Activated CD4-positive, alpha-beta T cell treated with anti-CD3 and anti-CD28 coated beads, Interleukin-2, Interleukin-4, amounts not matched to agents 100 ng/mL and 50 ng/mL, durations not matched to agents 16 hours and 8 hours (primary cell): ENCODE measurements around the gene CCDC51.
"Not testable (repeated sequence)": the region's sequence is repeated elsewhere in the genome, so short reads cannot be mapped to it uniquely, and the experiment has no call there.

Source experiments
- DNase-seq: peaks from one replicate; pipeline ENCODE4 v3.0.0-alpha.2; 2020; ENCODE audit warnings: low spot score

CCDC51 gene, protein sequence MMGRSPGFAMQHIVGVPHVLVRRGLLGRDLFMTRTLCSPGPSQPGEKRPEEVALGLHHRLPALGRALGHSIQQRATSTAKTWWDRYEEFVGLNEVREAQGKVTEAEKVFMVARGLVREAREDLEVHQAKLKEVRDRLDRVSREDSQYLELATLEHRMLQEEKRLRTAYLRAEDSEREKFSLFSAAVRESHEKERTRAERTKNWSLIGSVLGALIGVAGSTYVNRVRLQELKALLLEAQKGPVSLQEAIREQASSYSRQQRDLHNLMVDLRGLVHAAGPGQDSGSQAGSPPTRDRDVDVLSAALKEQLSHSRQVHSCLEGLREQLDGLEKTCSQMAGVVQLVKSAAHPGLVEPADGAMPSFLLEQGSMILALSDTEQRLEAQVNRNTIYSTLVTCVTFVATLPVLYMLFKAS

DNA sequence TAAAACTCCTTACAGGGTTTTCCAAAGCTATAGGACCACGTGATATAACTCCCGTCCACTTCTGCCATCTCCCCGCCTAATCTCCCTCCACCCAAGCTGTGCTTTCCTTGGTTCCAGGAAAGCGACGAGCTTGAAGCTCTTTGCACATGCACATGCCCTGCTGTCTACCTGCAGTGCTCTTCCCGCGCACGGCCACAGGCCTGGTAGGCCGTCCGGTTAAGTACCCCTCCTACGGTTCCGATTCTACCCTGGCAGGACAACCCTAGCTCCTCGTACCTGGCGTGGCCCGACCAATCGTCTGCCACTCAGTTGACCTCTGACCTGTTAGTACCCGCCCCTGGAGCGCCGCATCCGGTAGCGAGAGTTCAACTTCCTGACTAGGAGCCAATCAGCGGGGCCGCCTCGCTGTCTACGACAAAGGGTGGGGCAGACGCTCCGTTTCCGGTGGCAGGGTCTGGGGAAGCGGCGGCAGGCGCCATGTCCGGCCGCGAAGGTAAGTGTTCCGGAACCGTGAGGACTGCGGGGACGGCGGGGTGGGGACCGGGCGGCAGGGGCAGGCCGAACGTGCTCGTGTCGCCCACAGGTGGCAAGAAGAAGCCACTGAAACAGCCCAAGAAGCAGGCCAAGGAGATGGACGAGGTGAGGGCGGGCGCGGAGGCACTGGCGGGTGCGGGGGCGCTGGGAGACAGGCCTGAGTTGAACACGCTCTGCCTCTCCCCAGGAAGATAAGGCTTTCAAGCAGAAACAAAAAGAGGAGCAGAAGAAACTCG, at the start of gene CCDC51, which contains the start of gene TMA7:
TSS of gene CCDC51 (minus strand) at position 300 of the 770 bp plus-strand sequence. CDS start 4,991 bp downstream, outside the sequence.
TSS of gene TMA7 (plus strand) at position 438 of the 770 bp plus-strand sequence. CDS start at position 478, 40 bp downstream.
- peak; percentile 99 for DNase-seq

DNA sequence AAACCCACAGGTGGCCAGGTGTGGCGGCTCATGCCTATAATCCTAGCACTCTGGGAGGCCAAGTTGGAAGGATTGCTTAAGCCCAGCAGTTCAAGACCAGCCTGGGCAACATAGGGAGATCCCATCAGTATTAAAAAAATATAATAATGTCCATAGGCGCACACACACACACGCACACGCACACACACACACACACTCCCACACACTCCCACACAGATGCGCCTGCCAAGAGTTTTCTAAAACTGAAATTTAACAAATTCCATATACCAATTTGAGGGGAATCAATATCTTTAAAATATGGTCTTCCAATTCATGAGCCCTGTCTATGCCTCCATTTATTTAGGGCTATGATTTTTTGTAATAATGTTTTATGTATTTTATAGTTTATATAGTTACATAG, 47.0 kb upstream of the CCDC51 start:
- no peak for DNase-seq

DNA sequence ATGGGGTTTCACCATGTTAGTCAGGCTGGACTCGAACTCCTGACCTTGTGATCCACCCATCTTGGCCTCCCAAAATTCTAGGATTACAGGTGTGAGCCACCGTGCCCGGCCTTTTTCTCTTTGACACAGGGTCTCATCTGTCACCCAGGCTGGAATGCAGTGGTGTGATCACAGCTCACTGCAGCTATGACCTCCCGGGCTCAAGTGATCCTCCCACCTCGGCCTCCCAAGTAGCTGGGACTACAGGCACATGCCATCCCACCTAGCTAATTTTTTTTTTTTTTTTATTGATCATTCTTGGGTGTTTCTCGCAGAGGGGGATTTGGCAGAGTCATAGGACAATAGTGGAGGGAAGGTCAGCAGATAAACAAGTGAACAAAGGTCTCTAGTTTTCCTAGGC, 42.9 kb upstream of the CCDC51 start:
- DNase-seq, result not testable (repeated sequence)

DNA sequence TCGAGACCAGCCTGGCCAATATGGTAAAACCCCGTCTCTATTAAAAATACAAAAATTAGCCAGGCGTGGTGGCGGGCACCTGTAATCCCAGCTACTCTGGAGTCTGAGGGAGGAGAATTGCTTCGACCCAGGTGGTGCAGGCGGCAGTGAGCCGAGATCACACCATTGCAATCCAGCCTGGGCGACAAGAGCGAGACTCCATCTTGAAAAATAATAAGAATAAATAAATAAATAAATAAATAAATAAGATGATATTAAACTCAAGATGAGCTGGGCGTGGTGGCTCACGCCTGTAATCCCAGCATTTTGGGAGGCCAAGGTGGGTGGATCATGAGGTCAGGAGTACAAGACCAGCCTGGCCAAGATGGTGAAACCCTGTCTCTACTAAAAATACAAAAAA, 41.0 kb upstream of the CCDC51 start:
- not testable (repeated sequence) for DNase-seq

DNA sequence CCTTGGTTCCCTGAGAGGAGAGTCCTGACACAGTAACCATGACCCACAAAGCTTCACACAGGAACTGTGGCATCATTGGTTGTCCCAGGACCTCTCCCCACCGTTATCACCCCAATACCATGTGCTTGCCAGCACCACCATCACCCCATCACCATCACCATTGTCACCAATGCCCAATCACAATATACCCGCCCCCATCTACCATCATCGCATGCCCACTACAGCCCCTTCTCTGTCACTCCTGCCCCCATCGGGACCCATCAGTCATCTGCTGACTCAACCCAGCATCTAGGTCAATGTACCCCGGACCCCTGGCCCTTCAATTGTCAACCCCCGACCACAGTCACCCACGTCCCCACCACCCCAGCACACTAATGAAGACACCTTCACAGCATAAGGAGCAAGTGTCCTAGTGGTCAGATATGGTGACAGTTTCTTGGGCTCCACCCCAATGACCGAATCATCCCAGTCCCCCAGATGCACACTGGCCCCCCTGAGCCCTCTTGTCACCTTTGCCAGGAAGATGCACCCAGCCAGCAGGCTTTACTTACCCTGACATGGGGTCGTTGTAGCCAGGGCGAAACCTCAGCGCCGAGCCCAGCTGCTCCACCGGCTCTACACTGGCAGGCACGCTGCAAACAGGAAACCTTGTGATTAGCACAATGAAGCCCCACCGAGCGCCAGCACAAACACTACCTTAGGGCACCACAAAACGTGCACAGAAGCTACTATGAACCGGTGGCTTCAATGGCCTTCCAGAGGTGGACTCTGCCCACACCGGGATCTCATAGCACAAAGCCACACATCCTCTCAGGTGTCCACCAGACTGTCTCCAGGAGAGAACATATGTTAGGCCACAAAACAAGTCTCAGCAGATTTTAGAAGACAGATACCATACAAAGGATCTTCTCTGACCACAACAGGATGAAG, 39.0 kb upstream of the CCDC51 start:
- DNase-seq, result peak; percentile 74

DNA sequence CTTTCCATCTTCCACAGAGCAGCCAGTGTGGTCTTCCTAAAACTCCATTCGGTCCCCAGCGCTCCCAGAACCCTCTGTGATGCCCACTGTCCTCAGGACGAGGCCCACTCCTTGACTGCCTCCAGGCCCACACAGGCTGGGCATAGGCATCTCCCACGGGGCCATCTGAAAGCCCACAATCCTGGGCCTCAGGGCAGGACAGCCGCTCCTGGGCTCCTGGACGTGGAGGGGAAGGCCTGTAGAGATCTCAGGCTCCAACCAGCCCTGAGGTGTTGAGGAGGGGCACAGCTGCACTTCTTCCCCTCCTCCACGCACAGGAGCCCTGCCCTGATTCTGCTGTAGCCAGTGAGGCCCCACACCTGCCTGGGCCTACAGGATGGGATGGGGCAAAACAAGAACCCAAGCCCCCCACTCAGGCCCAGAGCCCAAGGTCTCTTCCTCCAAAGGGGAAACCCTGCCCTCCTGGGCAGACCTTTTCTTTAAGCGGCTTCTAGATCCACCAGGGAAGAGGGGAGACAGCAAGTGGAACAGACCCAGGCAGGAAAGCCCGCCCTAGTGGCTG, 38.1 kb upstream of the CCDC51 start:
- DNase-seq, result no peak

DNA sequence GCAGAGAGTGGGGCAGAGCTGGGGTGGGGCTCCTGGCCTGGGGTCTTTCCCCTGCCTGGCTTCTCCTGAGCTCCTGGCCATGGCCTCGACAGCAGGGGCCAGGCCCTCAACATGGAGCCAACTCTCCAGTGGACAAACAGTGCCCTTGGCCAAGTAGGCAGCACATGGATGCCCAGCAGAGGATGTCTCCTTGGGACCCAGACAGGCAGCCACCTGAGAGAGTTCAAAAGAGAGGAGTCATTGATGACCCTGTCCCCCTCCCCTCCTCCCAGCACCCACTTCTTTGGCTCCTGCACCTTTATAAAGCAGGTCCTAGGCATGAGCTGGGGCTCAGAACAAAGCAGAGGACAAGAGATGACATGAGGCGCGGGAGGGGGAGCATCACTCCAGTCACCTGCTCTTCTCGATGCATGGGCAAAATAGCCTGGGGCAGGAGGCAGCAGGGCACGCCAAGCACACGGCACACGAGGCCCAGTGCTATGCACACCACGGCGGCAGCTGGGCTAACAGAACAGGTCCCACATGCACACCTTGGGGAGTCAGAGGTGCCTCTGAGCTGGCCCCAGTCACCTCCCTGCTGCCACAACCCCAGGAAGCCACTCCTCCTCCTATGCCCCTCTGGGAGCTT, 36.6 kb upstream of the CCDC51 start:
- DNase-seq, result no peak

DNA sequence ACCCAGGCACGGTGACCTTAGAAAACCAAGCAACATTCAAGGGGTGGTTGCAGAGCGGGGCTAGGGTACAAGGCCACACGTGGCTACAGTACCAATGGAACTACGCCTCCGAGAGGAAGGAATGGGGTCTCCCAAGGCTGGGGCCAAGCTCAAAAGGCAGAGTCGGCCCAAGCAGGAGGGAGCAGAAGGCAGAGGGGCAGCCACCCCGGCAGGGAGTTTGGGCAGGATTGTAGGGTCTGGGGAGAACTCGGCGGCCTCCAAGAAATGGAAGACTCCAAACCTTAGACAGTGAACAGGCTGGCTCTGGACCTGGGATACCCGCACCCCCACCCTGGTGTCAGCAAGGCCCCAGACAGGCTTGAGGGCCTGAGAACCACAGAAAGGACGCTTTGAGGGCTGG, 35.3 kb upstream of the CCDC51 start:
- no peak for DNase-seq

DNA sequence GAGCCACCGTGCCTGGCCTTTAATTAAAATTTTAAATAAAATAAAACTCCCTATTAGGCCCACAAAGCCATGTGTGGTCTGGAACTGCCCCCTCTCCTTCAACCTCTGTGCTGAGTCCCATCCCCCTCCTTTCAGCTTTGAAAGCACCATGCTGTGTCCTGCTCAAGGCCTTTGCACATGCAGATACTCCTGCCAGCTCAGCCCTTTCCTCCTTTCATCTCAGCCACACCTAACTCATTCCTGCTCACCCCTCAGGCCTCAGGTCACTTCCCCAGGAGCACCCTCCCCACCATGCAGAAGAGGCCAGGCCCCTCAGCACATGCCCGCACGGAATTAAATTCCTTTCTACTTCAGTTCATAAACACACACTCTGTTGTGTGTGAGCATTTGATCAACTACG, 34.7 kb upstream of the CCDC51 start:
- no peak for DNase-seq

DNA sequence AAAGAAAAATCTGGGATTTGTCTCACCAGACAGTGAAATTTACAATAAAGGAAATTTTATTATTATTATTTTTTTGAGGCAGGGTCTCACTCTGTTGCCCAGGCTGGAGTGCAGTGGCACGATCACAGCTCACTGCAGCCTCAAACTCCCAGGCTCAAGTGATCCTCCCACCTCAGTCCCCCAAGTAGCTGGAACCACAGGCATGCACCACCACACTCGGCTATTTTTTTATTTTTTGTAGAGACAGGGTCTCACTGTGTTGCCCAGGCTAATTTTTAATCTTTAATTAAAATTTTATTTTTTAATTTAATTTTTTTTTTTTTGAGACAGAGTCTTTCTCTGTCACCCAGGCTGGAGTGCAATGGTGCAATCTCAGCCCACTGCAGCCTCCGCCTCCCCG, 34.1 kb upstream of the CCDC51 start:
- not testable (repeated sequence) for DNase-seq

DNA sequence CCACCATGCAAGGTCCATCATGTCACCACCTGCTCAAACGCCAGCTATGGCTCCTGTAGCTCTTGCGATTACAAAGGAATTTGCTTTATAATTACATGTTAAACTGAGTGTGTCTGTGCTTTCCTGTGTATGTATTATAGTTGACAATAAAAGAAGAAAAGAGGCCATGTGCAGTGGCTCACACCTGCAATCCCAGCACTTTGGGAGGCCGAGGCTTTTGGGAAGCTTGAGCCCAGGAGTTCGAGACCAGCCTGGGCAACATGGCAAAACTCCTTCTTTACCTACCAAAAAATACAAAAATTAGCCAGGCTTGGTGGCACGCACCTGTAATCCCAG, 33.7 kb upstream of the CCDC51 start:
- DNase-seq, result no peak

DNA sequence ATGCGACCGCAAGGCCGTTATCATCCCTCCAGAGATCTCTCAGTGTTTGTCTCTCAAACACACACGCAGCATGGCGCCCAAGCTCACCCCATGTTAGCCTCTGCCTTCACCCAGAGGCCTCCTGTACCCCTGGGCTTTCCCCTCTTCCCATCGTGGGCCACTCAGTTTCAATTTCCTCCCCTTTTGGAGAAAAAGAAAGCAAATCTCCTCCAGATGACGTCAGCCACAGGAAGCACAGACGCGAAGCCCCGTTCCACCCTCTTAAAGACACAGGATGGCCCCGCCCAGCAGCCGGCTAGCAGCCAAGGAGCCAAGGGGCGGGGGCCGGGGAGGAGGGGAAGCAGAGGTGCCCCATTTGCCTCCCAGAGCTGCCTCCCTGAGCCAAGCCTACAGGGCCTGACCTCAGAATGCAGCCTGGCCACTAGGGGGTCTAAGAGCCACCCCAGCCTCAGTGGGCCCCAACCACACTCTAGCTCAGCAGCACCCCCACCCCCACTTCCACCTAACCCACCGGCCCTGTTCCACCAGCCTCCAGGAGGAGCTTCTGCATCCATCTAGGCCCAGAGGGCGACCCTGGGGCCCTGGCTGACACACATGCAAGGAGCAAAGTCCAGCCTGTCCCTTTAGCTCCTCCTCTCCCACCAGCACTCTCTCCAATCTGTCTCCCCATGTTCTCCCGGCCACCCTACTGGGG, 33.2 kb upstream of the CCDC51 start:
- peak; percentile 97 for DNase-seq

DNA sequence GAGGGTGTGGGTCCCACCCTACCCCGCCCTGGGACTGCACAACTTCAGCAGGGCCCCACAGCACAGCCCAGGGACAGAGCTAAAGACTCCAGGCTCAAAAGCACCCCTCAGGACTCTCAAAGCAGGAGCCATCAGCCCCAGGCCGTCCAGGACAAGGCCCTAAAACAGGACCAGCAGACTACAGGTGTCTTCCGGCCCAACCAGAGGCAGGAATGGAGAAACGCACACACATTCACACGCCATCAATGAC, 32.7 kb upstream of the CCDC51 start:
- DNase-seq, result no peak

DNA sequence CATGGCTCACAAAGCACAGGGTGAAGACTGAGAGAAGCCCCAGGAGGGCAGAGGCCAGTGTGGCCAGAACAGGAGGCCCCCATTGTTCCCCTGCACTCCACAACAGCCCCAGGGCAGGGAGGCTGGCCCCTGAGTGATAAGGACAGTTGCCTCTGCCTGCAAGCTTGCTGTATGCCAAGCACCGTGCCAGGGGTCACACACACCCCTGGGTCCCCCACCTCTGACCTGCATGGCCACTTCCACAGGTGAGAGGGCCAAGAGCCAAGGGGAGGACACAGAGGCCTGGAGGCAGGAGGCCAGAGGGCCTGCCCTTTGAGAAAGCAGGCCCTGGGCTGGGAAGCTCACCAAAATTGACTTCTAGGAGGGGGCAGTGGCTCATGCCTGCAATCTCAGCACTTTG, 30.4 kb upstream of the CCDC51 start:
- no peak for DNase-seq

DNA sequence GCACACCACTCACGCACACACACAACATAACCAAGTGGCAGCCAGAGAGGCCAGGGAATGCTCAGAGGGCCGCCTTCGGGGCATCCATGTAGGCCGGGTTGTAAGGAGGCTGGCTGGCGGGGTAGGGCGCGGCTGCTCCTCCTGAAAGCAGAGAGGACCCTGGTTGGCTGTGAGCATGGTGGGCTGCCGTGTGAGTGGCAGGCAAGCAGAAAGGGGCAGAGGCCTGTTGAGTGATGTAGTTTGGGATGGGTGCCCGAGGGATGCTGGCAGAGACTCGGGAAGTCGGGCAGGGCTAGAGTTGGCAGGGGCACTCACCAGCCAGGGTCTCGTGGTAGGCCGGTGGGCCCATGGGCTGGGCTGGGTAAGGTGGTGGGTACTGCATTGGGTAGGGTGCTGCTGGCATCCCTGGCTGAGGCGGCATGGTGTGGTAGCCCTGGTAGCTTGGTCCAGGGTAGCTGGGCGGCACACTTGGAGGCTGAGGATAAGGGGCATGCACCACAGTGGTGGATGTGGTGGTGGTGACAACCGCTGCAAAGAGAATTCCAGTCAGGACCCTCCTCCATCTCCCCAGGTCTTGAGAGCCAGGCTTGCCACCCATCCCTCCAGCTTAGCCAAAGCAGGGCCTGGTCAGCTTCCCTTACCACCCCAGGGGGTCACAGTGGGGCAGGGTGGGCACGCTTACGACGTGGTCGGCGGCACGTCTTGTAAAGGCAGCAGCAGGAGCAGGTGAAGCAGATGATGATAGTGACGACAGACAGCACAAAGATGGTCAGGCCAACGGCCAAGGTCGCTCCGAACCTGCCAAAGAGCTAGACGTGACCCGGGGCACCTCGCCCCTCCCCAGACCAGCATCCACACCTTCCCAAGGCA, 29.4 kb upstream of the CCDC51 start:
- DNase-seq, result no peak

DNA sequence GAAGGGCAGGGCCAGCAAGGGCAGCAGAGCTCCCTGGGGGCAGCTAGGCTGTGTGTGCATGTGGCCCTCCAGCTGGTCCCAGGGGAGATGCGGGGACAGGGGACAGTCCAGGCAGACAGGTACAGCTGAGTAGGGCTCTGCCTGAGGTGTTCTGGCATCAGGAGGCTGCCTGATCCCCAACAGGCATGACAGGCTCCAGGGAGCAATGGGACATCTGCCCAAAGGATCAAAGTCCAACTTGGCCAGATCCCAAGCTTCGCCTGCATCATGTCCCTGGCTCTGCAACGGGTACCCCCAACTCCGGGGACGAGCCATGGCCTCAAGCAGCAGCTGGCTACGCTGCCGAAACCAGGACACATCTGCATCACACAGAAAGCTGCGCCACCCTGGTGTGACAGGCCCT, 28.4 kb upstream of the CCDC51 start:
- DNase-seq, result no peak

DNA sequence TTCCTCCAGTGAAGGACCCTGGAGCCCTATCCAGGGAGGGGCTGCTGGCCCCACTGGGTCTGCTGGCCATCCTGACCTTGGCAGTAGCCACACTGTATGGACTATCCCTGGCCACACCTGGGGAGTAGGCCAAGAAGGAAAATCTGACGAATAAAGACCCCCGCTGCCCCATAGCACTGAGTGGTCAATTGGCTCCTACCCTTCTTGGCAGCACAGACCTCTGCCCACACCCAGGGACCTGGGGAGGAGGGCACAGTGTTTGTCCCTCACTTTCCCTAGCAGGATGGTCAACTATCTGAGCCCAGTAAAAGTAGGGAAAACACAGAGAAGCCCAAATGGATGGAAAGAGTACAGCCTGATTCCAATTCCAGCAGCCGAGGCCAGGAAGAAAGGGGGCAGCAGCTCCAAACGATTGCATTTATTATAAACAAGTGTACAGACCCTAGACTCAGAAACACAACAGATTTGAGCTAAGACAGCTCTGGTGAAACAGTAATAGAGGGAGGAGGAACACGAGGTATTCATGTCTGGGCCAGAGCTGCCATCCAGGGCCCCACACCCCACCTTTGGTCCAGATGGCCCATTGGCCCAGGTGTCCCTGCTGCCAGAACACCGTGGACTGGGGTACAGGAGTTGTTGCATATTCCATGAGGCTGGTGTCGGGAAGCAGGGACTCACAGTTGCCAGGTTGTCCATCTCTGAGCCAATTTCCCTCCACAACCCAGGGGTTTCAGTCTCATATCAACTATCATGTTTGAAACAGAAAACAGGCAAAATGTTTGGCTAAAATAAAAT, 27.8 kb upstream of the CCDC51 start:
- no peak for DNase-seq

DNA sequence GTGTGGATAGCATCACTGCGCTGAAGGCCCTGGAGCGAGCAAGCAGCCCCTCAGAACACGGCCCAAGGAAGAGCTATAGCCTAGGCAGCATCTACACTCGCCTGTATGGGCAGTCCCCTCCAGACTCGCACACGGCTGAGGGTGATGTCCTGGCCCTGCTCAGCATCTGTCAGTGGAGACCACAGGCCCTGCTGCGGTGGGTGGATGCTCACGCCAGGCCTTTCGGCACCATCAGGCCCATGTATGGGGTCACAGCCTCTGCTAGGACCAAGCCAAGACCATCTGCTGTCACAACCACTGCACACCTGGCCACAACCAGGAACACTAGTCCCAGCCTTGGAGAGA, 27.2 kb upstream of the CCDC51 start:
- no peak for DNase-seq

DNA sequence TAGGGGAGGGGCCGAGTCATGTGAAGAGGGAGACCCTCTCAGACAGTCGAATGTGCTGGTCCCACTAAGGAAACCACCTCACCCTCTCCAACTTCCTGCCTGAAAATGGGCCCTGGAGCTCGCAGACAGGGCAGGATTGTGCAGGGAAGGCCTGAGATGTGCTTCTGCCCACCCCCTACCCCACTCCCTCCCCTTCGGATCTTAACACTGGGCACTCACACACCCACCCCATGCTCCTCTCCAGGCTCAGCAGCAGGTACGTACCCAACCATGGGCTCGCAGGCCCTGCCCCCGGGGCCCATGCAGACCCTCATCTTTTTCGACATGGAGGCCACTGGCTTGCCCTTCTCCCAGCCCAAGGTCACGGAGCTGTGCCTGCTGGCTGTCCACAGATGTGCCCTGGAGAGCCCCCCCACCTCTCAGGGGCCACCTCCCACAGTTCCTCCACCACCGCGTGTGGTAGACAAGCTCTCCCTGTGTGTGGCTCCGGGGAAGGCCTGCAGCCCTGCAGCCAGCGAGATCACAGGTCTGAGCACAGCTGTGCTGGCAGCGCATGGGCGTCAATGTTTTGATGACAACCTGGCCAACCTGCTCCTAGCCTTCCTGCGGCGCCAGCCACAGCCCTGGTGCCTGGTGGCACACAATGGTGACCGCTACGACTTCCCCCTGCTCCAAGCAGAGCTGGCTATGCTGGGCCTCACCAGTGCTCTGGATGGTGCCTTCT, 26.6 kb upstream of the CCDC51 start:
- DNase-seq, result peak; percentile 27
